Osteoblast (primary cell): ENCODE results near the gene UVSSA. TPM values are rescaled to one million over a fixed set of nuclear protein-coding genes. Genes with fewer than 3 reads are reported as not detected.

ENCODE experiments used
- DNase-seq: peaks from one replicate; pipeline ENCODE4 v3.0.0; 2011; ENCODE audit warnings: low spot score, mixed read lengths; ENCODE audit not compliant: insufficient read length; ENCODE audit errors: missing footprints
- H2AFZ ChIP-seq: 2 replicates; pipeline ENCODE4 v1.6.0; 2011; ENCODE audit warnings: mild to moderate bottlenecking, low read length
- H3K27ac ChIP-seq: 2 replicates; pipeline ENCODE4 v1.5.1; 2011; ENCODE audit warnings: mild to moderate bottlenecking, low read depth, low read length, moderate library complexity
- H3K27me3 ChIP-seq: 2 replicates; pipeline ENCODE4 v1.6.0; 2012; ENCODE audit warnings: mild to moderate bottlenecking, control low read depth, inconsistent platforms, low read length, moderate library complexity; ENCODE audit not compliant: insufficient read depth
- H3K36me3 ChIP-seq: 2 replicates; pipeline ENCODE4 v1.5.1; 2011; ENCODE audit warnings: mild to moderate bottlenecking, low read length, control low read depth, moderate library complexity; ENCODE audit not compliant: insufficient read depth
- H3K4me1 ChIP-seq: 2 replicates; pipeline ENCODE4 v1.5.1; 2011; ENCODE audit warnings: mild to moderate bottlenecking, low read length, control low read depth, moderate library complexity; ENCODE audit not compliant: insufficient read depth
- H3K4me2 ChIP-seq: 2 replicates; pipeline ENCODE4 v1.6.0; 2011; ENCODE audit warnings: mild to moderate bottlenecking, low read length; ENCODE audit not compliant: insufficient read depth
- H3K4me3 ChIP-seq: fragments of 200-600 bp; sonication (generic); 3 replicates; pipeline ENCODE4 v1.5.1; 2012; ENCODE audit warnings: mild to moderate bottlenecking, low read length, inconsistent platforms; ENCODE audit not compliant: insufficient read depth
- H3K79me2 ChIP-seq: 2 replicates; pipeline ENCODE4 v1.6.0; 2012; ENCODE audit warnings: mild to moderate bottlenecking, low read length, control low read depth, inconsistent platforms; ENCODE audit not compliant: insufficient read depth
- H3K9me3 ChIP-seq: 2 replicates; pipeline ENCODE4 v1.5.1; 2011; ENCODE audit warnings: low read depth, low read length, control low read depth
- H4K20me1 ChIP-seq: 2 replicates; pipeline ENCODE4 v1.6.0; 2012; ENCODE audit warnings: mild to moderate bottlenecking, low read length, control low read depth; ENCODE audit not compliant: insufficient read depth
- total RNA-seq: library from RNA; depleted of rRNA; stranded (reverse); fragments of >200 nt; gene quantifications from 2 replicates; pipeline ENCODE4 v1.2.3, GENCODE V29; 2012
- TF ChIP-seq, protein P1 (sequence below): IDR thresholded peaks from 2 replicates; pipeline ENCODE4 v1.5.1; 2011; ENCODE audit warnings: mild to moderate bottlenecking, low read depth, low read length, moderate library complexity; ENCODE audit errors: extremely low read depth

Gene UVSSA
- total RNA-seq, 1 donor = 14.8 TPM

- Histone ChIP-seq H3K4me1 (no peaks in the 10 kb centered on the region), H3K9me3 (no peaks in the 10 kb centered on the region), H3K27me3 (no peaks in the 10 kb centered on the region), H4K20me1 (no peaks in the 10 kb centered on the region), H3K27ac (no peak overlapping the region), H3K4me3 (no peak overlapping the region), H2AFZ (no peak overlapping the region), H3K4me2 (no peak overlapping the region), H3K36me3 (no peaks in the 10 kb centered on the region), H3K79me2 (no peaks in the 10 kb centered on the region)
- TF ChIP-seq, protein P1, sequence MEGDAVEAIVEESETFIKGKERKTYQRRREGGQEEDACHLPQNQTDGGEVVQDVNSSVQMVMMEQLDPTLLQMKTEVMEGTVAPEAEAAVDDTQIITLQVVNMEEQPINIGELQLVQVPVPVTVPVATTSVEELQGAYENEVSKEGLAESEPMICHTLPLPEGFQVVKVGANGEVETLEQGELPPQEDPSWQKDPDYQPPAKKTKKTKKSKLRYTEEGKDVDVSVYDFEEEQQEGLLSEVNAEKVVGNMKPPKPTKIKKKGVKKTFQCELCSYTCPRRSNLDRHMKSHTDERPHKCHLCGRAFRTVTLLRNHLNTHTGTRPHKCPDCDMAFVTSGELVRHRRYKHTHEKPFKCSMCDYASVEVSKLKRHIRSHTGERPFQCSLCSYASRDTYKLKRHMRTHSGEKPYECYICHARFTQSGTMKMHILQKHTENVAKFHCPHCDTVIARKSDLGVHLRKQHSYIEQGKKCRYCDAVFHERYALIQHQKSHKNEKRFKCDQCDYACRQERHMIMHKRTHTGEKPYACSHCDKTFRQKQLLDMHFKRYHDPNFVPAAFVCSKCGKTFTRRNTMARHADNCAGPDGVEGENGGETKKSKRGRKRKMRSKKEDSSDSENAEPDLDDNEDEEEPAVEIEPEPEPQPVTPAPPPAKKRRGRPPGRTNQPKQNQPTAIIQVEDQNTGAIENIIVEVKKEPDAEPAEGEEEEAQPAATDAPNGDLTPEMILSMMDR = no peak
- DNase-seq = peak; percentile 65
These were observed 33.6 kb downstream of the UVSSA start for GRCh38 chr4:1380368-1381151.

DNA sequence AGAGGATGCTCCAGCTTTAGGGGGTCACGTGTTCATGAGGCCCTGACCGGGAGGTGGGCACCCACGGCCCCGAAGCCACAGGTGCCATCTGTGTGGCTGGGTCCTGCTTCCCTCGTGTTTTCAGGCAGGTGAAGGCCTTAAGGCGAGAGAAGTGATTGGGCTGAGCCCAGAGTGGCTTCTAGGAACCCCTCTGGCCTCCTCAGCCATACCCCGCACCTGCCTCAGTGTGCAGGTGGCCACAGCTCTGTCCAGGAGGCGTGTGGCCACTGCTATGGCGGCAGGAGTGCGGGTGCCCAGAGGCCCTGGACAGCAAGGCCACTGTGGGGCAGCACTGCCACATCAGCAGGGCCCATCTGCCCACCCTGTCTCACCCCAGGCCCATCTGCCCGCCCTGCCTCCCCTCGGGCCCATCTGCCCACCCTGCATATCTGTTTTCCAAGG lies 34.2 kb downstream of the UVSSA start:
- H3K36me3 ChIP-seq = no peaks in the 10 kb centered on the region
- no peaks in the 10 kb centered on the region for H3K4me1 ChIP-seq
- H4K20me1 ChIP-seq = no peaks in the 10 kb centered on the region
- no peaks in the 10 kb centered on the region for H3K27me3 ChIP-seq
- DNase-seq = peak; percentile 57
- H3K79me2 ChIP-seq = no peaks in the 10 kb centered on the region
- no peak overlapping the region for H3K27ac ChIP-seq
- no peak overlapping the region for H3K4me3 ChIP-seq
- no peak overlapping the region for H3K4me2 ChIP-seq
- TF ChIP-seq, protein P1 = no peak
- no peaks in the 10 kb centered on the region for H3K9me3 ChIP-seq
- no peak overlapping the region for H2AFZ ChIP-seq

DNA sequence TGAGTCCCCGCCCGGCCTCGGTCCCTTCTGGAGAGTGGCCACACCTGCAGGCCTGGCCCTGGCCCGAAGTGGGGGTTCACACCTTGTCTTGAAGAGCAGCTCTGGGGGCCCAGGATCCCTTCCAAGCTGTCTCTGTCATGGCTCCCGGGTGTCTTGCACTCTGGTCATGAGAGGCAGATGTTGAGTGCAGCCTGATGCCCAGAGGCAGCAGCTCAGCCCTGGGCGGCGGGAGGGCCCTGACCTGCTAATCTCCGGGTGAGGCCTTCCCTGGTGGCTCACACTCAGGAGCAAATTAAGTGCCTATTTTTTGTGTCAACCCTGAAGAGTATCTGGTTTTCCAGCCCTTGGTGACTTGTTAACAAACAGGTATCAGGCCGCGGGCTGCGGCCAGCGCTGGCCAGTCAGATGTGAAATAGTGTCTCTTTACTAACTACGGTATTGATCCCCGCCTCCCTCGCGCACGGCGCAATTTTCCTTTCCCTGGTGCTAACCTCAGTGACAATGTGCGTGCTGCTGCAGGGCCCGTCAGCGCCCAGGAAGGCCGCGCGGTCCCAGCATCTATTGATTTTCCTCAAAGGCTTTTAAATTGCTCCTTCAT lies 35.0 kb downstream of the UVSSA start:
- peak; percentile 66 for DNase-seq
- no peaks in the 10 kb centered on the region for H3K27me3 ChIP-seq
- H3K27ac ChIP-seq = no peak overlapping the region
- no peaks in the 10 kb centered on the region for H3K36me3 ChIP-seq
- no peak overlapping the region for H3K4me2 ChIP-seq
- no peak overlapping the region for H3K4me3 ChIP-seq
- no peaks in the 10 kb centered on the region for H3K79me2 ChIP-seq
- H3K4me1 ChIP-seq = no peaks in the 10 kb centered on the region
- H2AFZ ChIP-seq = no peak overlapping the region
- no peaks in the 10 kb centered on the region for H4K20me1 ChIP-seq
- no peaks in the 10 kb centered on the region for H3K9me3 ChIP-seq
- TF ChIP-seq, protein P1 = no peak
